DND-41 (cell line): ENCODE results near the gene NEURL1B.

Experiments used
- ATAC-seq: fragments of 200-7000 bp; cut with Tn5 transposase; 3 replicates; pipeline ENCODE4 v1.9.1; 2021; ENCODE audit warnings: low read depth; ENCODE audit not compliant: insufficient read depth
- DNase-seq: peaks from one replicate; pipeline ENCODE4 v3.0.0-alpha.2; 2020
- H2AFZ ChIP-seq: 2 replicates; pipeline ENCODE4 v1.6.0; 2012; ENCODE audit warnings: low read depth, low read length
- H3K27ac ChIP-seq: 2 replicates; pipeline ENCODE4 v1.5.1; 2012; ENCODE audit warnings: low read length, inconsistent platforms
- H3K27me3 ChIP-seq: fragments of 200-600 bp; sonication (generic); 2 replicates; pipeline ENCODE4 v1.6.0; 2012; ENCODE audit warnings: low read length, mild to moderate bottlenecking, inconsistent platforms; ENCODE audit not compliant: insufficient read depth, poor library complexity
- H3K36me3 ChIP-seq: 2 replicates; pipeline ENCODE4 v1.5.1; 2012; ENCODE audit warnings: low read length, inconsistent platforms; ENCODE audit not compliant: insufficient read depth
- H3K4me1 ChIP-seq: 2 replicates; pipeline ENCODE4 v1.5.1; 2012; ENCODE audit warnings: mild to moderate bottlenecking, low read length; ENCODE audit not compliant: insufficient read depth
- H3K4me2 ChIP-seq: 2 replicates; pipeline ENCODE4 v1.6.0; 2012; ENCODE audit warnings: mild to moderate bottlenecking, moderate library complexity, low read length, inconsistent platforms; ENCODE audit not compliant: insufficient read depth
- H3K4me3 ChIP-seq, 2 experiments: fragments of 200-600 bp in 1 of 2; shearing (Covaris generic) in 1 of 2; 2 replicates each; pipeline ENCODE4 v1.5.1; 2012 to 2016; ENCODE audit warnings: inconsistent platforms in 2 of 2, low read length in 2 of 2, mild to moderate bottlenecking in 2 of 2, low read depth in 1 of 2, moderate library complexity in 1 of 2
- H3K79me2 ChIP-seq: 2 replicates; pipeline ENCODE4 v1.6.0; 2012; ENCODE audit warnings: low read length, inconsistent platforms; ENCODE audit not compliant: insufficient read depth
- H3K9ac ChIP-seq: 2 replicates; pipeline ENCODE4 v1.6.0; 2012; ENCODE audit warnings: low read depth, mild to moderate bottlenecking, inconsistent platforms, low read length, moderate library complexity
- H3K9me3 ChIP-seq: 2 replicates; pipeline ENCODE4 v1.5.1; 2012; ENCODE audit warnings: low read length, moderate library complexity, mild to moderate bottlenecking, inconsistent platforms; ENCODE audit not compliant: insufficient read depth, severe bottlenecking
- H4K20me1 ChIP-seq: 2 replicates; pipeline ENCODE4 v1.6.0; 2012; ENCODE audit warnings: low read length; ENCODE audit not compliant: insufficient read depth
- EZH2 ChIP-seq: IDR thresholded peaks from 3 replicates; pipeline ENCODE4 v1.6.1; 2012; ENCODE audit warnings: borderline replicate concordance, low read depth, mild to moderate bottlenecking, moderate library complexity, low read length, inconsistent platforms; ENCODE audit not compliant: severe bottlenecking
- TF ChIP-seq, protein P1 (sequence below): IDR thresholded peaks from 2 replicates; pipeline ENCODE4 v1.5.1; 2012; ENCODE audit warnings: borderline replicate concordance, low read length, moderate library complexity, mild to moderate bottlenecking; ENCODE audit not compliant: poor library complexity, severe bottlenecking; ENCODE audit errors: extremely low read depth

The NEURL1B gene

DNA sequence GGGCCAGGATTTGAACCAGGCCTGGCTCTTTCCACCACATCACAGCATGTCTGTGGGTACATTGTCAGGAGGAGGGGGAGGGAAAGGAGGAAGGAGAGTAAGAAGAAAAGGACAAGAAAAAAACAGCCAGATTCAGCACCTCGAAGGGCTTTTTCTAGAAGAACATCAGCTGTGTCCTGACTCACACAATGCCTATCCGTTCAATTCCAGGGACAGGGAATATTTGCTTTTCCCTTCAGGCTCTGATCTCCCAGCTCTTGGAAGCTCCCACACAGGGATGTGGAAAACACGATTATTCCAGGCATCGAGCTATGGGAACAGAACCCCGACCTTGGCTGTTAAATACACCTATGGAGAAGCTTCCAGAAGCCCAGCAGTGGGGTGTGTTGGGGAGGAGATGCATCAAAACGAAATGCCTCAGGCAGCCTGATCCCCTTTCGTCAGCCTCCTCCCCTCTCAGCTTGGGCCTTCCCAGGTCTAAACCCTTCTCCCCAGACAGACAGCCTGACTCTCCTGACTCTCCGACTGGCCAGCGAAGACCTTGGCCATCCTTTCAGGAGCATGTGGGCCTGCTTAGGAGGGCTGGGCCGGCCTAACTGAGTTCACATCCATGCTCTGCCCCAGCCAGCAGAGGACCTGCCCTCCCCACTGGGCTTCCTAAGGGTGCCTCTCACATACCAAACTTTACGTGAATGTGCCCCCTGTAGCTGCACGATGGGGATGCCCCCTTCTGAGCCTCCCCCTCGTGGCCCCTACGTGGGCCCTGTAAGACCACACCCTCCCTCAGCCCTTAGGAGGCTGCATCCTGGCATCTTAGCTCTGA lies 54.4 kb downstream of the NEURL1B start:
- TF ChIP-seq EZH2: no peak
- TF ChIP-seq, protein P1, sequence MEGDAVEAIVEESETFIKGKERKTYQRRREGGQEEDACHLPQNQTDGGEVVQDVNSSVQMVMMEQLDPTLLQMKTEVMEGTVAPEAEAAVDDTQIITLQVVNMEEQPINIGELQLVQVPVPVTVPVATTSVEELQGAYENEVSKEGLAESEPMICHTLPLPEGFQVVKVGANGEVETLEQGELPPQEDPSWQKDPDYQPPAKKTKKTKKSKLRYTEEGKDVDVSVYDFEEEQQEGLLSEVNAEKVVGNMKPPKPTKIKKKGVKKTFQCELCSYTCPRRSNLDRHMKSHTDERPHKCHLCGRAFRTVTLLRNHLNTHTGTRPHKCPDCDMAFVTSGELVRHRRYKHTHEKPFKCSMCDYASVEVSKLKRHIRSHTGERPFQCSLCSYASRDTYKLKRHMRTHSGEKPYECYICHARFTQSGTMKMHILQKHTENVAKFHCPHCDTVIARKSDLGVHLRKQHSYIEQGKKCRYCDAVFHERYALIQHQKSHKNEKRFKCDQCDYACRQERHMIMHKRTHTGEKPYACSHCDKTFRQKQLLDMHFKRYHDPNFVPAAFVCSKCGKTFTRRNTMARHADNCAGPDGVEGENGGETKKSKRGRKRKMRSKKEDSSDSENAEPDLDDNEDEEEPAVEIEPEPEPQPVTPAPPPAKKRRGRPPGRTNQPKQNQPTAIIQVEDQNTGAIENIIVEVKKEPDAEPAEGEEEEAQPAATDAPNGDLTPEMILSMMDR: no peak
- Histone ChIP-seq H3K4me2 (no peak overlapping the region), H3K4me1 (peaks cover 15% of the 10 kb centered on the region), H3K79me2 (no peaks in the 10 kb centered on the region), H3K36me3 (no peaks in the 10 kb centered on the region), H4K20me1 (no peaks in the 10 kb centered on the region), H2AFZ (no peak overlapping the region), H3K27ac (no peak overlapping the region), H3K9me3 (no peaks in the 10 kb centered on the region), H3K27me3 (no peaks in the 10 kb centered on the region), H3K4me3 (no peak overlapping the region), H3K9ac (no peak overlapping the region)
- DNase-seq (peak; percentile 23), ATAC-seq (no peak)

DNA sequence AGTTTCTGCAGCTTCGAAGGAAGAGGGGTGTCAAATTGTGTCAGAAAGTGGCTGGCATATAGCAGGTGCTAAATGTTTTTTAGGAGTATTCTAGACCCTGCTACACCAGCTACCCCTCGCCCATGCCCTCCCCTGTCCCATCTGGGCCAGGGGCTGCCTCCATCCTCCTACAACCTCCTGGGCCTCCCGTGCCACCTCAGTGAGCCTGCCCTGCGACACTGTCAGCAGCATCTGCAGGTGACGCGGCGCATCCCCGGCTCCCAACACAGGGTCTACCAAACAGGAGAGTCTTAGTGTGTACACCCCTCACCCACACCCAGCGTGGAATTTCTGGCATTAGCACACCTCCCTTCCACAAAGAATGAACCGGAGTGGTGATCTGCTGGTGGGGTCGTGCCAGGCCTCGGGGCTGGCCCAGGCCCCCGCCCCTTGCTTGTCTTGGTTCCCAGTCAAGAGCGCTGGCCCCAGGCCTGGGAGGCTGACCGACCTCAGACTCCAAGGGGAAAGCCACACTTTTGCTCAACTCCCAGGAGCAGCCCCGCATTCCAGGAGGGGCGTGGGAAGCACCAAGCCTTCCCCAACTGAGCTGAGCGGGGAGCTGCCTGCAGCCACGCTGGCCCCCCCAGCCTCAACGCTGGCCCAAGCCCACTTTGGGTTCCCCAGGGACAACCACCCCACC lies 55.2 kb downstream of the NEURL1B start:
- H3K9ac ChIP-seq: peak overlapping the region; percentile 78; the same call in 1 of the 2 replicates
- H3K36me3 ChIP-seq: no peaks in the 10 kb centered on the region
- peak overlapping the region; percentile 85; the same call in 1 of the 2 replicates for H3K4me2 ChIP-seq
- DNase-seq (no peak), ATAC-seq (no peak)
- H3K9me3 ChIP-seq: no peaks in the 10 kb centered on the region
- peak overlapping the region; percentile 92; the same call in 1 of the 2 replicates for H3K27ac ChIP-seq
- H3K4me3 ChIP-seq: peak overlapping the region in 1 of 2 experiments; percentile 77; a peak in 1 of 4 replicates
- H3K4me1 ChIP-seq: peaks cover 15% of the 10 kb centered on the region
- no peaks in the 10 kb centered on the region; the same call in 1 of the 2 replicates for H4K20me1 ChIP-seq
- no peaks in the 10 kb centered on the region for H3K79me2 ChIP-seq
- H2AFZ ChIP-seq: peak overlapping the region; percentile 97
- TF ChIP-seq, protein P1: no peak
- no peak for TF ChIP-seq EZH2
- H3K27me3 ChIP-seq: peaks cover 6% of the 10 kb centered on the region

DNA sequence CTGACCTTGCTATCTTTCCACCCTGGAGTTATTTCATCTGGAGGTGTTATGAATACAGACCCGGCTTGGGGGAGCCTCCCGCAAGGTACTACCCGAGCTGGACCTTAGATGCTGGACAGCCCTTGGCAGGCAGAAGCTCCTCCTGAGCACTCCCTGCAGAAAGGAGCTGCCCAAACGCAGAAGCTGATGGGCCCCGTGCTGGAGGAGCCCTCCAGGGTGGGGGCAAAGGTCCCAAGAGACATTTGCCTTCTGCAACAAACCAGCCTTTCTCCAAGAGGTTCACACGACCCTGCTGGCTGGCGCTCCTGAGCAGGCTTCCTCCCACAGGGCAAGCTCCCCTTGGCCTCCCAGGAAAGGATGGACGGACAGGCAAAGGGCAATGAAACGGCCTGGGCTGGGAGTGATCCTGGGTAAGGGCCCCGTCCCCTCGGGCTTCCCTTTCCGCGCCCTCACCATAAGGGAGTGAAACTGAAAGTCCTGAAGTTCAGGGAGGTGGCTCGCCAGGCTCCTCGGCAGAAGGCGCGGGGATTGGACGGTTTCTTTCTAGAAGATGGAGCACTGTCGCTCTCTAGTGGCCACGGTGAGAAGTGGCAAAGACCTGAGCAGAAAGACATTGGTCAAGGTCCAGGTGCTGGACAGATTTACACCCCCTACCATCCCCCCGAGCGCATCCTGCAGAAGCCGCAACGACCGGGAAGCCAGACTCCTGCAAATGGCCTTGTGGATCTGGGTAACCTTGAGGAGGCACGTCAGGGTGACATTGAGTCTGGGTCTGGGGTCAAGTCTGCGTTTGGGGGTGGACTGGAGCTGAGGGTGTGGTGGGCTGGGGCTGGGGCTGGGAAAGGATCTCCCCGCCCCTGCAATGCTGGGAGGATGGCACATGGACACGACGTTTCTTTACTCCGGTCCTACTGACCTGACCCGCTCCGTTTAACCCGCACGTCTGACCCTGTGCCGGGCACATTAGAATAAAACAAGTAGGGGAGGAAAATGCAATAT lies 56.4 kb downstream of the NEURL1B start:
- peak overlapping the region; percentile 78 for H3K9ac ChIP-seq
- H3K36me3 ChIP-seq: no peaks in the 10 kb centered on the region
- no peak for TF ChIP-seq EZH2
- TF ChIP-seq, protein P1: peak; percentile 96
- H3K4me1 ChIP-seq: peaks cover 23% of the 10 kb centered on the region
- H4K20me1 ChIP-seq: no peaks in the 10 kb centered on the region; the same call in 1 of the 2 replicates
- peak overlapping the region; percentile 85 for H3K4me2 ChIP-seq
- peak overlapping the region; percentile 29 to 77; a peak in 3 of 4 replicates for H3K4me3 ChIP-seq
- peak; percentile 89 for DNase-seq
- peak; percentile 96 for ATAC-seq
- H3K9me3 ChIP-seq: no peaks in the 10 kb centered on the region
- H3K27me3 ChIP-seq: peaks cover 16% of the 10 kb centered on the region
- peak overlapping the region; percentile 97 for H2AFZ ChIP-seq
- no peaks in the 10 kb centered on the region for H3K79me2 ChIP-seq
- H3K27ac ChIP-seq: peak overlapping the region; percentile 92
